GM23338 (cell line): ENCODE results near the gene IQCK. TPM values are rescaled to one million over a fixed set of nuclear protein-coding genes. Genes with fewer than 3 reads are reported as not detected.

Experiments
- ATAC-seq: fragments of 200-7000 bp; cut with Tn5 transposase; 3 replicates; pipeline ENCODE4 v1.9.1; 2020
- DNase-seq: peaks from one replicate; pipeline ENCODE4 v3.0.0-alpha.2; 2015; ENCODE audit warnings: low spot score
- H2AFZ ChIP-seq: fragments of 200-600 bp; sonication (generic); 2 replicates; pipeline ENCODE4 v1.8.0; 2016; ENCODE audit warnings: antibody characterized with exemption, mild to moderate bottlenecking, moderate library complexity
- H3F3A ChIP-seq: fragments of 200-600 bp; sonication (generic); replicated peaks from 2 replicates; pipeline ENCODE4 v1.8.0; 2017; ENCODE audit warnings: antibody characterized with exemption, mixed run types, low read depth
- H3K27ac ChIP-seq: fragments of 200-600 bp; sonication (generic); 2 replicates; pipeline ENCODE4 v1.6.1; 2016; ENCODE audit warnings: low read depth
- H3K27me3 ChIP-seq: fragments of 200-600 bp; sonication (generic); 2 replicates; pipeline ENCODE4 v1.8.0; 2016; ENCODE audit warnings: mild to moderate bottlenecking, mixed run types, moderate library complexity; ENCODE audit not compliant: insufficient read depth
- H3K36me3 ChIP-seq: fragments of 200-600 bp; sonication (generic); 2 replicates; pipeline ENCODE4 v1.8.0; 2016; ENCODE audit warnings: mild to moderate bottlenecking; ENCODE audit not compliant: insufficient read depth
- H3K4me1 ChIP-seq: fragments of 200-600 bp; sonication (generic); 2 replicates; pipeline ENCODE4 v1.8.0; 2016; ENCODE audit warnings: mild to moderate bottlenecking, moderate library complexity; ENCODE audit not compliant: insufficient read depth
- H3K4me2 ChIP-seq: fragments of 200-600 bp; sonication (generic); 2 replicates; pipeline ENCODE4 v1.7.1; 2017; ENCODE audit warnings: mixed run types
- H3K4me3 ChIP-seq: fragments of 200-600 bp; sonication (generic); 2 replicates; pipeline ENCODE4 v1.6.1; 2016; ENCODE audit warnings: mixed run types
- H3K79me2 ChIP-seq: fragments of 200-600 bp; sonication (generic); replicated peaks from 2 replicates; pipeline ENCODE4 v1.8.0; 2017; ENCODE audit warnings: mild to moderate bottlenecking; ENCODE audit not compliant: insufficient read depth
- H3K9me2 ChIP-seq: fragments of 200-600 bp; sonication (generic); 2 replicates; pipeline ENCODE4 v1.8.0; 2017; ENCODE audit not compliant: insufficient read depth
- H4K20me1 ChIP-seq: fragments of 200-600 bp; sonication (generic); replicated peaks from 2 replicates; pipeline ENCODE4 v1.8.0; 2017; ENCODE audit warnings: mild to moderate bottlenecking; ENCODE audit not compliant: insufficient read depth
- H3K27ac Mint-ChIP-seq: 2 replicates; pipeline ENCODE4 v1.8.0; 2020; ENCODE audit warnings: inconsistent platforms, mild to moderate bottlenecking, moderate library complexity, mixed read lengths
- H3K27me3 Mint-ChIP-seq: 3 replicates; pipeline ENCODE4 v1.8.0; 2022; ENCODE audit warnings: low read depth, mild to moderate bottlenecking, moderate library complexity, mixed read lengths, inconsistent platforms; ENCODE audit not compliant: insufficient read depth, poor library complexity
- H3K36me3 Mint-ChIP-seq: 3 replicates; pipeline ENCODE4 v1.8.0; 2021; ENCODE audit warnings: low read depth, mild to moderate bottlenecking, inconsistent platforms, moderate library complexity, mixed read lengths
- H3K4me1 Mint-ChIP-seq: 3 replicates; pipeline ENCODE4 v1.8.0; 2020; ENCODE audit warnings: mild to moderate bottlenecking, inconsistent platforms, mixed read lengths
- H3K4me3 Mint-ChIP-seq: 3 replicates; pipeline ENCODE4 v1.8.0; 2021; ENCODE audit warnings: moderate library complexity, mild to moderate bottlenecking, inconsistent platforms, mixed read lengths
- H3K9me3 Mint-ChIP-seq: 3 replicates; pipeline ENCODE4 v1.8.0; 2020; ENCODE audit warnings: moderate library complexity, mild to moderate bottlenecking, inconsistent platforms, mixed read lengths
- EZH2 ChIP-seq: fragments of 200-600 bp; sonication (generic); IDR thresholded peaks from one replicate; pipeline ENCODE4 v1.8.0; 2017; ENCODE audit warnings: antibody characterized with exemption, mild to moderate bottlenecking, low read depth; ENCODE audit not compliant: unreplicated experiment
- NANOG ChIP-seq: IDR thresholded peaks from 2 replicates; pipeline ENCODE4 v1.6.1; 2016; ENCODE audit warnings: antibody characterized with exemption, borderline replicate concordance
- polyA plus RNA-seq: library from polyadenylated mRNA; unstranded; fragments of >200 nt; fragmentation: Nextera tagmentation; extraction: Ambion mirVana; gene quantifications from 2 replicates; pipeline ENCODE4 v1.2.1, GENCODE V29; 2016
- total RNA-seq: library from RNA; depleted of rRNA; stranded (reverse); fragments of >200 nt; shearing (Covaris generic); gene quantifications from 2 replicates; pipeline ENCODE4 v1.2.3, GENCODE V29; 2014
- TF ChIP-seq, protein P1 (sequence below): fragments of 250-450 bp; sonication (Bioruptor Pico); IDR thresholded peaks from 2 replicates; pipeline ENCODE4 v1.5.0; 2020; ENCODE audit warnings: mild to moderate bottlenecking, moderate library complexity
- TF ChIP-seq, protein P2 (sequence below): IDR thresholded peaks from one replicate; pipeline ENCODE4 v1.6.1; 2018; ENCODE audit warnings: antibody characterized with exemption; ENCODE audit not compliant: unreplicated experiment

IQCK gene
- total and polyA plus RNA-seq, 2 experiments from 2014 or later: 7.6 to 10.0 TPM

DNA sequence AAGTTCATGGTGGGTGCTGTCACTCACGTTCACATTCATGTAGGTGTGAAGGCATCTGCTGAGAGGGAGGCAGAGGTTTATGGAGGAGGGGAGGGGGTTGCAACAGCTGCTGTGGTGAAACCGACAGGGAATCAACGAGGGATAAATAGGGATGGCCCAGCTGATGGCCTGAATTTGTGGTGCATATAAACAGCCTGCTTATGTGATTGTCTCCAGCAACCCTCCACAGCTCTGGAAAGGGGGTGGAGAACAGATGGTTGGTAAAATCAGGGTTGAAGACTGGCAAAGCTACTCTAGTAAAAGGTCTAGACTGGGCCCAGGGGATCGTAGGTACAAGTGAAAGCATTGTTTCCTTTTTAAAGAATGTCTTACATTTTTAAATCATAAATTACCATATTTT is 53.7 kb downstream of the IQCK start (continued):
- TF ChIP-seq, protein P1, sequence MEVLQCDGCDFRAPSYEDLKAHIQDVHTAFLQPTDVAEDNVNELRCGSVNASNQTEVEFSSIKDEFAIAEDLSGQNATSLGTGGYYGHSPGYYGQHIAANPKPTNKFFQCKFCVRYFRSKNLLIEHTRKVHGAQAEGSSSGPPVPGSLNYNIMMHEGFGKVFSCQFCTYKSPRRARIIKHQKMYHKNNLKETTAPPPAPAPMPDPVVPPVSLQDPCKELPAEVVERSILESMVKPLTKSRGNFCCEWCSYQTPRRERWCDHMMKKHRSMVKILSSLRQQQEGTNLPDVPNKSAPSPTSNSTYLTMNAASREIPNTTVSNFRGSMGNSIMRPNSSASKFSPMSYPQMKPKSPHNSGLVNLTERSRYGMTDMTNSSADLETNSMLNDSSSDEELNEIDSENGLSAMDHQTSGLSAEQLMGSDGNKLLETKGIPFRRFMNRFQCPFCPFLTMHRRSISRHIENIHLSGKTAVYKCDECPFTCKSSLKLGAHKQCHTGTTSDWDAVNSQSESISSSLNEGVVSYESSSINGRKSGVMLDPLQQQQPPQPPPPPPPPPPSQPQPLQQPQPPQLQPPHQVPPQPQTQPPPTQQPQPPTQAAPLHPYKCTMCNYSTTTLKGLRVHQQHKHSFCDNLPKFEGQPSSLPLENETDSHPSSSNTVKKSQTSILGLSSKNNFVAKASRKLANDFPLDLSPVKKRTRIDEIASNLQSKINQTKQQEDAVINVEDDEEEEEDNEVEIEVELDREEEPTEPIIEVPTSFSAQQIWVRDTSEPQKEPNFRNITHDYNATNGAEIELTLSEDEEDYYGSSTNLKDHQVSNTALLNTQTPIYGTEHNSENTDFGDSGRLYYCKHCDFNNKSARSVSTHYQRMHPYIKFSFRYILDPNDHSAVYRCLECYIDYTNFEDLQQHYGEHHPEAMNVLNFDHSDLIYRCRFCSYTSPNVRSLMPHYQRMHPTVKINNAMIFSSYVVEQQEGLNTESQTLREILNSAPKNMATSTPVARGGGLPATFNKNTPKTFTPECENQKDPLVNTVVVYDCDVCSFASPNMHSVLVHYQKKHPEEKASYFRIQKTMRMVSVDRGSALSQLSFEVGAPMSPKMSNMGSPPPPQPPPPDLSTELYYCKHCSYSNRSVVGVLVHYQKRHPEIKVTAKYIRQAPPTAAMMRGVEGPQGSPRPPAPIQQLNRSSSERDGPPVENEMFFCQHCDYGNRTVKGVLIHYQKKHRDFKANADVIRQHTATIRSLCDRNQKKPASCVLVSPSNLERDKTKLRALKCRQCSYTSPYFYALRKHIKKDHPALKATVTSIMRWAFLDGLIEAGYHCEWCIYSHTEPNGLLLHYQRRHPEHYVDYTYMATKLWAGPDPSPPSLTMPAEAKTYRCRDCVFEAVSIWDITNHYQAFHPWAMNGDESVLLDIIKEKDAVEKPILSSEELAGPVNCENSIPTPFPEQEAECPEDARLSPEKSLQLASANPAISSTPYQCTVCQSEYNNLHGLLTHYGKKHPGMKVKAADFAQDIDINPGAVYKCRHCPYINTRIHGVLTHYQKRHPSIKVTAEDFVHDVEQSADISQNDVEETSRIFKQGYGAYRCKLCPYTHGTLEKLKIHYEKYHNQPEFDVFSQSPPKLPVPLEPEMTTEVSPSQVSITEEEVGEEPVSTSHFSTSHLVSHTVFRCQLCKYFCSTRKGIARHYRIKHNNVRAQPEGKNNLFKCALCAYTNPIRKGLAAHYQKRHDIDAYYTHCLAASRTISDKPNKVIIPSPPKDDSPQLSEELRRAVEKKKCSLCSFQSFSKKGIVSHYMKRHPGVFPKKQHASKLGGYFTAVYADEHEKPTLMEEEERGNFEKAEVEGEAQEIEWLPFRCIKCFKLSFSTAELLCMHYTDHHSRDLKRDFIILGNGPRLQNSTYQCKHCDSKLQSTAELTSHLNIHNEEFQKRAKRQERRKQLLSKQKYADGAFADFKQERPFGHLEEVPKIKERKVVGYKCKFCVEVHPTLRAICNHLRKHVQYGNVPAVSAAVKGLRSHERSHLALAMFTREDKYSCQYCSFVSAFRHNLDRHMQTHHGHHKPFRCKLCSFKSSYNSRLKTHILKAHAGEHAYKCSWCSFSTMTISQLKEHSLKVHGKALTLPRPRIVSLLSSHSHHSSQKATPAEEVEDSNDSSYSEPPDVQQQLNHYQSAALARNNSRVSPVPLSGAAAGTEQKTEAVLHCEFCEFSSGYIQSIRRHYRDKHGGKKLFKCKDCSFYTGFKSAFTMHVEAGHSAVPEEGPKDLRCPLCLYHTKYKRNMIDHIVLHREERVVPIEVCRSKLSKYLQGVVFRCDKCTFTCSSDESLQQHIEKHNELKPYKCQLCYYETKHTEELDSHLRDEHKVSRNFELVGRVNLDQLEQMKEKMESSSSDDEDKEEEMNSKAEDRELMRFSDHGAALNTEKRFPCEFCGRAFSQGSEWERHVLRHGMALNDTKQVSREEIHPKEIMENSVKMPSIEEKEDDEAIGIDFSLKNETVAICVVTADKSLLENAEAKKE (CRISPR knock-in tag): no peak
- TF ChIP-seq EZH2 (no peak), NANOG (no peak)
- TF ChIP-seq, protein P2, sequence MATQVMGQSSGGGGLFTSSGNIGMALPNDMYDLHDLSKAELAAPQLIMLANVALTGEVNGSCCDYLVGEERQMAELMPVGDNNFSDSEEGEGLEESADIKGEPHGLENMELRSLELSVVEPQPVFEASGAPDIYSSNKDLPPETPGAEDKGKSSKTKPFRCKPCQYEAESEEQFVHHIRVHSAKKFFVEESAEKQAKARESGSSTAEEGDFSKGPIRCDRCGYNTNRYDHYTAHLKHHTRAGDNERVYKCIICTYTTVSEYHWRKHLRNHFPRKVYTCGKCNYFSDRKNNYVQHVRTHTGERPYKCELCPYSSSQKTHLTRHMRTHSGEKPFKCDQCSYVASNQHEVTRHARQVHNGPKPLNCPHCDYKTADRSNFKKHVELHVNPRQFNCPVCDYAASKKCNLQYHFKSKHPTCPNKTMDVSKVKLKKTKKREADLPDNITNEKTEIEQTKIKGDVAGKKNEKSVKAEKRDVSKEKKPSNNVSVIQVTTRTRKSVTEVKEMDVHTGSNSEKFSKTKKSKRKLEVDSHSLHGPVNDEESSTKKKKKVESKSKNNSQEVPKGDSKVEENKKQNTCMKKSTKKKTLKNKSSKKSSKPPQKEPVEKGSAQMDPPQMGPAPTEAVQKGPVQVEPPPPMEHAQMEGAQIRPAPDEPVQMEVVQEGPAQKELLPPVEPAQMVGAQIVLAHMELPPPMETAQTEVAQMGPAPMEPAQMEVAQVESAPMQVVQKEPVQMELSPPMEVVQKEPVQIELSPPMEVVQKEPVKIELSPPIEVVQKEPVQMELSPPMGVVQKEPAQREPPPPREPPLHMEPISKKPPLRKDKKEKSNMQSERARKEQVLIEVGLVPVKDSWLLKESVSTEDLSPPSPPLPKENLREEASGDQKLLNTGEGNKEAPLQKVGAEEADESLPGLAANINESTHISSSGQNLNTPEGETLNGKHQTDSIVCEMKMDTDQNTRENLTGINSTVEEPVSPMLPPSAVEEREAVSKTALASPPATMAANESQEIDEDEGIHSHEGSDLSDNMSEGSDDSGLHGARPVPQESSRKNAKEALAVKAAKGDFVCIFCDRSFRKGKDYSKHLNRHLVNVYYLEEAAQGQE: no peak

DNA sequence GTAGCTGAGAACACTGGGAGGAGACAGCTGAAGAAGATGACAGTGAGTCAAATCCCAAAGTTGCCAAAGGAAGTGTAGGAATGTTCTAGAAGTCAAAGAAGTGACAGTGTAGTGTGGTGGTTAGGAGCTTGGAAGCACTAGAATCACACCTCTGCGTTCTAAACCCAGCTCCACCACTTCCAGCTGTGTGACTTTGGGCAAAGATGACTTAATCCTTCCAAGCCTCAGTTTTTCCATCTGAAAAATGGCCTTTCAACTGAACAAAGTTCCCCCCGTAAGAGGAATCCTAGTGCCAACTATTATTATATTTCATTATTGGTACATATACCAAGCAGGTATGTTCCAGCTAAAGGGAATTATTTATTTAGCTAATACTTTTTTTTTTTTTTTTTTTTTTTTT is 56.0 kb downstream of the IQCK start:
- peaks cover 16% of the 10 kb centered on the region; the same call in 2 of the 3 replicates for H3K9me3 Mint-ChIP-seq
- Histone ChIP-seq H2AFZ (no peak overlapping the region), H3K4me1 (no peaks in the 10 kb centered on the region), H3K79me2 (no peaks in the 10 kb centered on the region), H3K27me3 (no peaks in the 10 kb centered on the region), H3K9me2 (peaks cover 16% of the 10 kb centered on the region), H3K4me2 (no peak overlapping the region), H3K4me3 (no peak overlapping the region), H3K36me3 (0 out of 2 replicates have a peak, but pooled peaks cover 3% of the 10 kb centered on the region), H4K20me1 (no peaks in the 10 kb centered on the region), H3F3A (0 out of 2 replicates have a peak, but pooled peaks cover 3% of the 10 kb centered on the region), H3K27ac (no peak overlapping the region)
- DNase-seq: no peak
- H3K36me3 Mint-ChIP-seq: peaks cover 17% of the 10 kb centered on the region
- H3K27ac Mint-ChIP-seq: 0 out of 2 replicates have a peak overlapping the region, but pooled peaks have one; percentile 6
- TF ChIP-seq, protein P2: no peak
- peaks cover 4% of the 10 kb centered on the region for H3K27me3 Mint-ChIP-seq
- H3K4me1 Mint-ChIP-seq: peaks cover 10% of the 10 kb centered on the region
- no peak for ATAC-seq
- H3K4me3 Mint-ChIP-seq: no peak overlapping the region
